ENCODE measurements around the gene SPOP.
"Not testable (repeated sequence)": the region's sequence is repeated elsewhere in the genome, so short reads cannot be mapped to it uniquely, and the experiment has no call there.

SPOP gene

GRCh38 chr17:49670002-49670401 is 7.9 kb downstream of the SPOP start:
- no peak for DNase-seq (ENCODE audit: low spot score)
- no peak for TF ChIP-seq CTCF (IDR thresholded peaks at IDR 0.05; ENCODE audit: extremely low read depth, missing control alignments)

- TF ChIP-seq CTCF (IDR thresholded peaks at IDR 0.05; ENCODE audit: extremely low read depth, missing control alignments) = no peak
- DNase-seq (ENCODE audit: low spot score) = no peak
These were observed 10.0 kb downstream of the SPOP start for GRCh38 chr17:49667854-49668253.

- no peak for TF ChIP-seq CTCF (IDR thresholded peaks at IDR 0.05; ENCODE audit: extremely low read depth, missing control alignments)
- no peak for DNase-seq (ENCODE audit: low spot score)
These were observed 13.1 kb downstream of the SPOP start for GRCh38 chr17:49664706-49665211.

- DNase-seq (ENCODE audit: low spot score) = peak; percentile 28
- no peak for TF ChIP-seq CTCF (IDR thresholded peaks at IDR 0.05; ENCODE audit: extremely low read depth, missing control alignments)
These were observed 18.1 kb downstream of the SPOP start for GRCh38 chr17:49659661-49660382.

GRCh38 chr17:49656247-49656646 is 21.6 kb downstream of the SPOP start:
- DNase-seq (ENCODE audit: low spot score) = no peak
- TF ChIP-seq CTCF (IDR thresholded peaks at IDR 0.05; ENCODE audit: extremely low read depth, missing control alignments) = no peak

GRCh38 chr17:49647256-49647585 is 30.7 kb downstream of the SPOP start:
- DNase-seq (ENCODE audit: low spot score) = no peak
- TF ChIP-seq CTCF (IDR thresholded peaks at IDR 0.05; ENCODE audit: extremely low read depth, missing control alignments) = no peak

- no peak for TF ChIP-seq CTCF (IDR thresholded peaks at IDR 0.05; ENCODE audit: extremely low read depth, missing control alignments)
These were observed 31.3 kb downstream of the SPOP start for GRCh38 chr17:49646391-49647255.

GRCh38 chr17:49646056-49646390 is 31.9 kb downstream of the SPOP start:
- DNase-seq (ENCODE audit: low spot score) = not testable (repeated sequence)

More at GRCh38 chr17:49646391-49647255, 31.3 kb downstream of the SPOP start:
- DNase-seq (ENCODE audit: low spot score) = peak; percentile 42
